ENCODE measurements around the gene MAP2K3.
"Not testable (repeated sequence)": the region's sequence is repeated elsewhere in the genome, so short reads cannot be mapped to it uniquely, and the experiment has no call there.

Gene MAP2K3

DNA sequence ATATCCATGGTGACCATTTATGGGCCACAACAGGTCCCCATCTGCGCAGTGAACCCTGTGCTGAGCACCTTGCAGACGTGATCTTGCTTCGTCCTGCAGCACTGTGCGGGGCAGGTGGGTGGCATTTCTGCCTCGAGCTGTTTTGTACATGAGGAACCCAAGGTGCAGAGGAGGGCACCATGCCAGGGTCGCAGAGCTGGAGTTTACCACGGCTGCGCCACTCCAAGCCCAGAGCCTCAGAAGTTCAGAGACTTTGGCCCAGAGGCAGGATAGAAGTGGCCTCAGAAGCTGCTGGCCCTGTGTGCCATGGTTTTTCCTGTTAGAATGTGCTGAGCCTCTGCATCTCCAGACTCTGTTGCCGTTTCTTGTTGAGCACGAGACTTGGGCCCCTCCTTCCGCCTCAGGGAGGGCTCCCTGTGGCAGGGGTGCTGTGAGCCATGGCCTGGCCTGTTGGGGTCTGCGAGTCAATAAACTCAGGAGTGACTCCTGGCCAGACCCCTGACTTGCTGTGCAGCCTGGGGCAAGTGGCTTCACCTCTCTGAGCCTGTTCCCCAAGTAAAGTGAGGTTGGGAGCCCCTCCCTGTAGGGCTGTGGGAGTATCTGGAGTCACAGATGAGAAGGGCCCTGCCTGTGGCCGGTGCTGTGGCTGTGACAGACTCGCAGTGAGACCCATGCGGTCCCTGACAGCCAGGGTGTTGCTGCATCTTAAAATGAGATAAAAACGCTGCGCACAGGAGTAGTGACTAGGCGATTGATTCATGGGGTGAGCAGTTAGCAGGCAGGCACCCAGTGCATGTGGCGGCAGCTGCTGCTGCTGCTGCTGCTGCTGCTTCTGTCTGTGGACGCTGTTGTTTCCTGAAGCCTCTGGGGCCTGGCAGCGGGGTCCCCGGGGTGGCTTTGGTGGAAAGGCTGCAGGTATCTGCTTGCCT is 11.8 kb downstream of the MAP2K3 start:
- no peak for DNase-seq (ENCODE audit: low read depth in 2 of 2)

DNA sequence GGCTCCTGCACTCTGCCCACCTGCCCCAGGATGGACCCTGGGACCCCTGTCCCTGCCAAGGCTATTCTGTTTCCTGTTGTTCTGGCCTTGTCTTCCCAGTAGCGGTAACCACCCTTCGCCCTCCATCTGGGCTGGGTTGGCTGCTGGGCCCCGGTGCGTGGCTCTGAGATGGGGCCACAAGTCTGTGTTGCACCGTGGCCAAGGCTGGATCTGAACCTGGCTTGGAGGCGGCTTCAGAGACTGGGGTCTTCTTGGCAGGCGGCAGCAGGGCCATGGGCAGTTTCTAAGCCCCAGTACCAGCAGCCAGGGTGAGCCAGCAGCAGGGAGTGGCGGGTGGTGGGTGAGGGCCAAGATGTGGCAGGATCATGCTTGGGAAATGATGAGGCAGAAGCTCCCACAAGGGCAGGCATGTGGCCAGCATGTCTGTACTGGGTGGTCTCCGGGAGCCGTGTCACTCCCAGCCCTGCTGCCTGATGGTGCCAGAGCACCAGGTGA is 12.6 kb downstream of the MAP2K3 start:
- DNase-seq (ENCODE audit: low read depth in 2 of 2), result no peak

DNA sequence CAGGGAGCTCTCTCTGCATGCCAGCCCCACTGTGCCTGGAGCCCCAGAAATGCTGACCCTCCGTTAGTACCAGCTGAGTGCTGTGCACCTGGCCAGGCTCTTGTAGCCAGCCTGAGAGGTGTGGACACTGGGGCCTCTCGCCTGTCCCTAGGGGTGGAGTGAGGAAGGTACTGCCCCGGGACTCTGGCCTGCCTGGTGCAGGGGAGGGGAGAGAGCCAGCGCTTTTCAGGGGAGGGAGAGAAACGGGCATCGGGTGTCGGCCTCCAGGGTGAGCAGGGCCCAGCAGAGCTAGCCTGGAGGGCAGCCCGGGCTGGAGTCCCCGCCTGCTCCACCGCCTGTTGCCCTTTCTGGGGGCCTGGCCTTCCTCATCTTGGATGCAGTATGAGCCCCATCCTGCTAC is 13.1 kb downstream of the MAP2K3 start:
- DNase-seq (ENCODE audit: low read depth in 2 of 2), result no peak

DNA sequence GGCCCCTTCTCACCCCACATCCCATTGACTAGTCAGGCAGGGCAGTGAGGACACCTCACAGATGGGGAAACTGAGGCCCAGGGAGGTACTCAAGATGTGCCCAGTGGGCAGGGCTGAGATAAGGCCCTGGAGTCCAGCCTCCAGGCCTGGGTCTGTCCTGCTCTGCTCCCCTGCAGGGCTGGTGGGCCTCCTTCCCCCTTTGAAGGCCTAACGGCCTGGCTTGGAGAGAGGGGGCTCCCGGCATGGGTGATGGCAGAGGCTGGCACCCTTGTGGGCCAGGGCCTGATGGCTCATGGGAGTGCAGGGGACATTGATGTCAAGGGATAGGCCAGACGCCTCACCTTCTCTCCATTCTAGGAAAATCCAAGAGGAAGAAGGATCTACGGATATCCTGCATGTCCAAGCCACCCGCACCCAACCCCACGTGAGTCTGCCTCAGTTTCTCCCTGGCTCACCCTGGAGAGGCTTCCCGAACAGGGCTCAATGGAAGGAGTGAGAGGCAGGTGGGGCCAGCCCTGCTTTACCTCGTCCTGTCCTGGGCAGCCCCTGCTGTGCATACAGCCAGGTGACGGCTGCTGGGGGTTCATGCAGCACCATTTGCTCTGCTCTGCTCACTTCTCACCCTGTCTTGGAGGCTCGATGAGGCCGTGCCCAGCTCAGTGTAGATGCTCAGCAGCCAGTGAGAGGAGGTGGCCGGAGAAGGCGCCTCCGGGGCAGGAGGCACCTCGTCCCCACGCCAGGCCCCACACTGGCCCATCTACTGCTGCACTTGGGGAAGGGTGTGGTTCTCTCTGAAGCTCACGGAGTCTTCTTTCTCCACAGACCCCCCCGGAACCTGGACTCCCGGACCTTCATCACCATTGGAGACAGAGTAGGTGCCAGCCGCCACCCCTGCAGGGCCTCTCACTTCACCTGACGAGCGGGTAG is 13.8 kb downstream of the MAP2K3 start:
- DNase-seq (ENCODE audit: low read depth in 2 of 2), result no peak

DNA sequence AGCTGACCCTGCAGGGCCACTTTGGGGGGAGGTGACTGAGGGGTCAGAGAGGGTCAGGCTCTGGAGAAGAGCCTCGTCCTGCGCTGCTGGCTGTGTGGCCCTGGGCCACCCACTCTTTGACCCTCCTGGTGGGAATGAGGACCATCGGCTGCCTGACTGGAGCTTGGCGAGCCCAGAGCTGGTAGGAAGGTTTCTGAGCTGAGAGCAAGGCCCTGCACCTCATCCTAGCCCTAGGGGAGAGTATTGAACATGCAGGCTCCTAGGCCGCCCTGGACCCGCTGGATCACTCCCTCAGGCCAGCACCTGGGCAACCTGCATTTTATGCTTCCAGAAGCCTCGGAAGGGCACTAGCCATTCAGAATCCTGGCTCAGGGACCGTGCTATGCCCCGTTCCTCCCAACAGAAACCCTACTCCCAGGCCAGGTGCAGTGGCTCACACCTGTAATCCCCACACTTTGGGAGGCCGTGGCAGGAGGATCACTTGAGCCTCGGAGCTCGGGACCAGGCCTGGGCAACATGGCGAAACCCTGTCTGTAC is 14.5 kb downstream of the MAP2K3 start:
- no peak for DNase-seq (ENCODE audit: low read depth in 2 of 2)

DNA sequence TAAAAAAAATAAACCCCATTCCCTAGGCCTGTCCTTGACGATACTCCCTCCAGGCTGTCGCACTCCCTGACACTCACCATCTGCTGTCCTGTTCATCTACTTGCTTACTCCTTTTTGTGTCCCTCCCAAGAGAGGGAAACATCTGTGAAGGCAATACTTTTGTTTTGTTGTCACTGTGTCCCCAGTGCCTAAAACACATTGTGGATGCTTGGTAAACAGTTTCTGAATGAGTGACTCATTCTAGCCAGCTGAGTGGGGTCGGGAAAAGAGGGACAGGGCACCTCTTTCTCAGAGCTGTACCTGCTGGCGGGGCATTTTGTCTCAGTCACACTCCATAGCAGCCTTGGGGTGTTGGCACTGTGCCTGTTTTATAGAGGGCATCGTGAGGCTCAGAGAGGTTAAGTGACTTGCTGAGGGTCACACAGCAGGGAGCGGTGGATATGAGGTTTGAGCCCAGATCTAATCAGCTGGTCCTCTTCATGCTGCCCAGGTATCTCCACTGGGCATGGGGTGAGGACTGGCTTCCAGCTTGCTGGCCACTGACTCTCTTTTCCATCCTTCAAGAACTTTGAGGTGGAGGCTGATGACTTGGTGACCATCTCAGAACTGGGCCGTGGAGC is 15.6 kb downstream of the MAP2K3 start:
- no peak for DNase-seq (ENCODE audit: low read depth in 2 of 2)

DNA sequence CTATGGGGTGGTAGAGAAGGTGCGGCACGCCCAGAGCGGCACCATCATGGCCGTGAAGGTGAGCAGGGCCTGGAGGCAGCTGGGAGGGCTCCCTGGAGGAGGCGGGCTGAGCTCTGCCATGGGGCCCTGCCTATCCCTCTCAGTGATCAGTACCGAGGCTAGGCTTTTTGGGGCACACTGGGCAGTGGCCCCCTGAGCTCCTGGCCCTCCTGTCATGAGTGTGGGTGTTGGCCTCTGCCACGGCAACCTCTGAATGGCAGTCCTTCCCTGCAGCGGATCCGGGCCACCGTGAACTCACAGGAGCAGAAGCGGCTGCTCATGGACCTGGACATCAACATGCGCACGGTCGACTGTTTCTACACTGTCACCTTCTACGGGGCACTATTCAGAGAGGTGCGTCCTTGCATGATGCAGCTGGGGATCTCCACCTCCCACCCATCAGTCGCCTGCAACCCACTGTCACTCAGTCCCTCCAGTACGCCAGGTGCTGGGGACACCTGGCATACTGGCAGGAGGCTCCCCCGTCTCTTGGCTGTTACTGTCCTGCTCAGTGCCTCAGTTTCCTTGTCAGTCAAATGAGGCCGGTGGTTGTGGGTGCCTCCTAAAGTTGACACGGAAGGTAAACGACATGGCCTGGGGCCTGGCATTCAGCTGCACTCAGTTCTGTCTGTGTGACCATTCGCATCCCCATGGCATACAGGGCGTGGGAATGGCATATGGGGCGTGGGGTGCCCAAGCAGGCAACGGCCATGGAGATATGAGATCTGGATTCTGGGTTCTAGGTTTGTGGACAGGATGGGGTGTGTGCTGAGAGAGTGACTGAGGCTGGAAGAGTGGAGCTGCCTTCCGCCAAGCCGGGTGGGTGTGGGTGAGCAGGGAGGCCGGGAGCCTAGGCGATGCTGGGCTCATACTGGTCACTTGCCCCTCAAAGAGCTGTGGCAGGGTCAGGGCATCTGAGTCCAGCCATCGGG is 16.4 kb downstream of the MAP2K3 start:
- DNase-seq (ENCODE audit: low read depth in 2 of 2), result no peak

DNA sequence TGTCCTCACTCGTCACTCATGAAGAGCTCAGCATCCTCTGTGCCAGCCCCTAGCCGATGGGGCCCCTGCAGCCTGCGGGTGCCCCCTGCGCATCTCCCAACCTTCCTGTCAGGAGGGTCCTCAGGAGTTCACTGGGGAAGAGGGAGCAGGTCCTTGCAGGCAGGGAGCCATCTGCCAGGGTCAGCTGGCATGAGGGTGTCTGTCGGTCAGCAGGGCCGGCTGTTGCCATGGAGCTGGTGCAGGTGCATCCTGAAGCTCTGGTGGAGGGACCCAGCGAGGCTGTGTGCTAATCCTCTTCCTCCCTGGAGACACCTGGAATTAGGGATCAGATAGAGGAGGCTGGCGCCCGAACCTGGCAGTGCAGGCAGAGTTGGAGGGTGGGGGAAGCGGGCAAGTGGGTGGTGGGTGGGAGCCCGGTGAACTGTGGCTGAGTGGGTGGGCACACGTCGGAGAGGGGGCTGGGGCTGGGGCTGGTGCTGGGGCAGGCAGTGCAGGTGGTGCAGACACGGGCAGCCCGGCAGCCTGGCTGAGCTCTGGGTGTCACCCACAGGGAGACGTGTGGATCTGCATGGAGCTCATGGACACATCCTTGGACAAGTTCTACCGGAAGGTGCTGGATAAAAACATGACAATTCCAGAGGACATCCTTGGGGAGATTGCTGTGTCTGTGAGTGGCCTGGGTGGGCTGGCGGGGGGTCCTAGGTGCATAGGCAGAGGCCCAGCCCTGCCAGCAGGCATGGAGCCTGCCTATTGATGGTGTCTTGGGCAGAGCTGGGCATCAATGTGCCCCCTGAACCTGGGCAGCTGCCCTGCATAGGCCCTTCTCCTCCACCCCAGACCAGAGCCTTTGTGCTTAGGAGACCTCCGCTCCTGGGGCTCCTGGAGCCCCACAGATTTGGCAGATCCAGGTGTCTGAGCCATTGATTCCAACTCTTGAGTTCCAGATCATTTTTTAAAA is 17.4 kb downstream of the MAP2K3 start:
- no peak for DNase-seq (ENCODE audit: low read depth in 2 of 2)

DNA sequence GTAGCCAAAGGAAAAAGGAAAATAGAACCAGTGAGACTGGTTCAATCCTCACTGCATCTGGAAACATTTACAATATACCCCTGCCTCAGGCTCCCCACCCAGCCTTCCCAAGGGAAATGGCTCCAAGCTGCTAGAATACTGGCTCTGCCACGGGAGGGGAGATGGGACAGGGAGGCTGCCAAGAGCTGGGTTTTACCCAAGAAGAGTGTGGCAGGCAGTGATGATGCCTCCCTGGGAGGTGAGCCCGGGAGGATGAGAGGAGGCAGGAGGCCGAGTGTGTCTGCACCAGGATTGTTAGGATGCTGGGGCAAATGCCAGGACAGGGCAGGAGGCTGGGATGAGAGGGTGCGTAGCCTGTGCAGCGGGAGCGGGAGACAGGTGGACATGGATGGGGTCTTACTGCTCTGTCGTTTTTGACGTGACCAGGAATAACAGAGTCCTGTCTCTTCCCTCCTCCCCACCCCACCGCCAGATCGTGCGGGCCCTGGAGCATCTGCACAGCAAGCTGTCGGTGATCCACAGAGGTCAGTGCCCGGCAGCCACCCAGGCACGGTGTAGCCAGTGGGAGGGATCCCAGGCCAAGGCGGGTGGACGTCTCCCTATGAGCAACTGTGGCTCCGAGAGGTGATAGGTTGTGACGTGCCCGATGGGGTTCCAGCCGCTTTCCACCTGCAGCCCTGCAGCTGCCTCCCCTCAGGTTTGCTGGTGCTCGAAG is 18.4 kb downstream of the MAP2K3 start:
- no peak for DNase-seq (ENCODE audit: low read depth in 2 of 2)

DNA sequence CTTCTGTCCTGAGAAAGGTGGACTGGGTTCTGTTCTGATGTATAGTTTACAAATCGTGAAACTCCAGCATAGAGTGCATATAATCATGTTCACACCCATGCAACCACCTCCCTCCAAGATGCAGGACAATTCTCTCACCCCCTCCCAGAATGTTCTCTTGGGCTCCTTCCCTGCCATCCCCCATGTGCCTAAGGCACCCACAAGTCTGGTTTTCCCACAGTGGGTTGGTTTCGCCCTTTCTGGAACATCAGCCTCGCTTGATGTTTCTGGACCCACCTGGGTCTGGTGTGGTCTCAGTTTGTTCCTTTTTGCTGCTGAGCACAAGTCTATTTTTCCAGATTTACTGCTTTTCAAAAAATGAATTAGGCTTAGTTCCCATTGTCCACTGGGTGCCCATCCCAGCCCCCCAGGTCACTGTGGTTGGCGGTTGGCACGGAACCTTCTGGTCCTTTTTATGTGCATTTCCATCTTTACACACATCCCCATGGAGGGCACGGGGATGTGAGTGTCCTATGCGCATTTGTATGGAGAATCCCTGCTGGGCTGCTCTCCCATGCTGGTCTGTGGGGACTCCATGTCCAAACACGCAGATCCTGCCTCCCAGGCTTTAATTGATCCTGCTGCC is 19.0 kb downstream of the MAP2K3 start:
- no peak for DNase-seq (ENCODE audit: low read depth in 2 of 2)

DNA sequence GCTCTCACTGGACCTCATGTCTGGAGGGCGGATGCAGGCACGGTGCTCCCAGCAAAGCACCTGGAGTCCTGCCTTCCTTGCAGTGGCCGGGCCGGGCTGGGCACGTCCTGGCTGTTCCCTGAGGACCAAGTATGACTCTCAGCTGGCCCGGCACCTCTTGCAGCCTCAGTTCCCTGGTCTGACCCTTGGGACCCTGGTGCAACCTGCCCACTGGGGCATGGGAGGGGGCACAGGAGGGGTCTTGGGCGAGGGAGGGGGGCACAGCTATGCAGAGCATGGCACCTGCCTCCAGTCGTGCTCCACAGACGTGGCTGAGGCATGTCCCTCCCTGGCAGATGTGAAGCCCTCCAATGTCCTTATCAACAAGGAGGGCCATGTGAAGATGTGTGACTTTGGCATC is 19.6 kb downstream of the MAP2K3 start:
- no peak for DNase-seq (ENCODE audit: low read depth in 2 of 2)

DNA sequence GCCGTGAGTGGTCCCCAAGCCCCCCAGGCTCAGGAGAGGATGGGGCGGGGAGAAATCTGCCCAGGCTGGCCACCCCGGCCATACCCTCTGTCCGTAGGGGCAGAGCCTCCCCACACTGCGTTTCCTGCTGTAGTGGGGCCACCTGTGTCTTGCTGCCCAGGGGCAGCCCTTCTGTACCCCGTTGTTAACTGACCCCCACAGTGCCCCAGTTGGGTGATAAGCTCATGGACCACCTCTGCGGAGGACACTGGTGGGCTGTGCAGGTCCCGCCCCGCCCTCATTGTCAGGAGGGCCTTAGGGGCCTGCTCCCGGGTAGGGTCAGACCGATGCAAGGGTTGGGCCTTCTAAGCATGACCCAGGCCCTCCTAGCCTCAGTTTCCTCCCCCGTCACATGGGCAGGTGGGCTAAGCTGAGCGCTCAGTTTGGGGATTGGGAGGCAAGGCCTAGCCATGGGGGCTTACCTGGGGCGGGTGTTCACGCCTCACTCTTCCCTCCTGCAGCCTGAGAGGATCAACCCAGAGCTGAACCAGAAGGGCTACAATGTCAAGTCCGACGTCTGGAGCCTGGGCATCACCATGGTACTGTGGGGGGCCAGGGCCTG is 20.1 kb downstream of the MAP2K3 start:
- DNase-seq (ENCODE audit: low read depth in 2 of 2), result not testable (repeated sequence)

DNA sequence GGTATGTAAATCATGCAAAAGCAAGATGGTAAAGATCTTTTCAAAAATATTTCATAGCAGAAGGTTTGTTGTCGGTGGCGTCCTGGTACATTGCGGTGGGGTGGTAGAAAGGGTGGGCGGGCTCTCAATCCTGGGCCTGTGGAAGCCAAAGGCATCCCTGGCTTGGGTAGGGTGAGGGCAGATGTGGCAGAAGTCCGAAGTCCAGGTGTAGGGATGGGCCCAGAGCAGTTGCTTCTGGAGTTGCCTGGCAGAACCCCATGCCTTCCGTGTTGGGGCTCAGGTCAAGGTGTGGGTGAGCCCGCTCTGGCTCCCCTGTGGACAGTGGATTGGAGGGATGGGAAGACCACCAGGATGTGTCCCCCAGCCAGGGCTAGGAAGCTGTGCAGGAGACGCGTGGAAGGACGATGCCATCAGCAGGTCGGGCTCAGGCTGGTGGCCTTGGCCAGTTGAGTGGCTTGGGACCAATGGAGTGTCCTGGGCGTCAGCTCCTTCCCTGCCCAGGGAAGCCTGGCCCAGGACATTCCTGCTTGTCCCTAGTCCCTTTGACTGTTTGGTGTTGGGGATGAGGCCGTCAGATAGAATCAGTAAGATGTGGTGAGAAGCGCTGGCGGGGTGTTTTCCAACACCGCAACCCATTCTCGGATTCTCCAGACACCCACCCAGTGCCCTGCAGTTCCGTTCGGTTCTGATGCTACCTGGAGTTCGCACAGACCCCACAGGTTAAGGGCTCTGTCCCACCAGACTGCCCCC is 21.1 kb downstream of the MAP2K3 start:
- DNase-seq (ENCODE audit: low read depth in 2 of 2), result not testable (repeated sequence)

DNA sequence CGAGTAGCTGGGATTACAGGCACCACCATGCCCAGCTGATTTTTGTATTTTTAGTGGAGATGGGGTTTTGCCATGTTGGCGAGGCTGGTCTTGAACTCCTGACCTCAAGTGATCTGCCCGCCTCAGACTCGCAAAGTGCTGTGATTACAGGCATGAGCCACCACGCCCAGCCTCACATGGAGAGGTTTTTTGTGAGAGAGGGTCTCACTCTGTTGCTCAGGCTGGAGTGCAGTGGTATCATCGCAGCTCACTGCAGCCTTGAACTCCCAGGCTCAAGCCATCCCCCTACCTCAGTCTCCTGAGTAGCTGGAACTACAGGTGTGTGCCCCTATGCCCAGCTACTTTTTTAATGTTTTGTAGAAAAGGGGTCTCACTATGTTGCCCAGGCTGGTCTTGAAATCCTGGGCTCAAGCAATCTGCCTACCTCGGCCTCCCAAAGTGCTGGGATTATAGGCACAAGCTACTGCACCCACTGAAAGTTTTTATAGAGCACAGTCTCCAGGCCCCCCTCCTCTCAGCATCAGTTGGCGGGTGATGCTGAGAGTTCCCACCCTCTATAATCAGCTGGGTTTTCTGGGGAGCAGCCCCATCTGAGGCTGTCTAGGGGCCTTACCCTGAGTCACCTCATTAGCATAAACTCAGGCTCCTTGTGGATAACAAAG is 22.2 kb downstream of the MAP2K3 start:
- not testable (repeated sequence) for DNase-seq (ENCODE audit: low read depth in 2 of 2)

DNA sequence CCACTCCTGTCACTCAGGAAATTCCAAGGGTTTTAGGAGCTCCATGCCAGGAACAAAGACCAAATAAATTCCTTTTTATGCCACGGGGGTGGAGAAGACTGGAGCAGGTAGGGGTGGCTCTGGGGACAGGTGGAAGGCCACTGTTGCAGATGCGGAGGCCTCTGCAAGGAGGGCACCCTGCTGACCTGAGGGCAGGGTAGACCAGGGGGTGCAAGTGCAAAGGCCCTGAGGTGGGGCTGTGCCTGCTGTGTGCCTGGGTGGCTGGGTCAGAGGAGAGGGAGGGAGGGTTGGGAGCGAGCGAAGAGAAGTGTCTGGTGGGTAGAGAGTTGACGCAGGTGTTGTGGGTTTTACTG is 22.7 kb downstream of the MAP2K3 start:
- DNase-seq (ENCODE audit: low read depth in 2 of 2), result not testable (repeated sequence)

DNA sequence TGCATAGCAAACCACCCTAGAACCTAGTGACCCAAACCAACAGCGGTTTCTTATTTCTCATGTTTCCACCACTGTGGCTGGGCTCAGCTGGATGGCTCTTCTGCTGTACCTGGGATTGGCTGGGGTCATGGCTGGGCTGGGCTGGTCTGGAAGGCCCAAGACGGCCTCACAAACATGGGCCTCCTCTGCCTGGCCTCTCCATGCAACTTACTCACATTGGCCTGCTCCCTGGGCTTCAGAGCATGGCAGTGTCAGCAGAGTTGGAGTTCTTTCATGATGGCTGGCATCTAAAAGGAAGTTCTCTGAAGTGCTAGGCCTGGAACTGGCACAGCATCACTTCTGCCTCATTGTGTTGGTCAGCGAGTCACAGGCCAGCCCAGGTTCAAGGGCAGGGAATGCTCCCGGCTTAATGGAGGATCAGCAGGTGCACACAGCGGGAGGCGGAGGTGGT is 24.4 kb downstream of the MAP2K3 start:
- not testable (repeated sequence) for DNase-seq (ENCODE audit: low read depth in 2 of 2)

Measured in stimulated activated CD8-positive, alpha-beta memory T cell treated with anti-CD3 and anti-CD28 coated beads, Interleukin-15, amount 100 ng/mL, for 48 hours (primary cell).